A673 (cell line): ENCODE data around the gene VWDE. TPM values are rescaled to one million over a fixed set of nuclear protein-coding genes. Genes with fewer than 3 reads are reported as not detected.

Experiments
- BruUV-seq: library from RNA; stranded (reverse); fragments of 400-500 nt; replicated peaks from 2 replicates; lab custom pipeline; 2021; lab: Mats Ljungman, UMichigan
- CTCF ChIA-PET: fragments of 300-600 bp; sonication (Branson Sonifier 250); formaldehyde crosslinking; loops from one replicate; lab custom pipeline; 2022; ENCODE audit warnings: antibody characterized with exemption; lab: Charles Lee
- POLR2A ChIA-PET: fragments of 300-600 bp; sonication (Branson Sonifier 250); formaldehyde crosslinking; loops from one replicate; lab custom pipeline; 2022; ENCODE audit warnings: antibody characterized with exemption; ENCODE audit not compliant: low non-redundant PET; lab: Charles Lee
- DNase-seq: peaks from one replicate; pipeline ENCODE4 v3.0.0-alpha.2; 2015; ENCODE audit warnings: low spot score
- H3K27ac ChIP-seq: fragments of 200-600 bp; sonication (generic); 2 replicates; pipeline ENCODE4 v1.5.1; 2016; ENCODE audit warnings: mixed run types, low read depth, mild to moderate bottlenecking, mixed read lengths, antibody characterized with exemption, low read length; ENCODE audit not compliant: poor library complexity, severe bottlenecking
- H3K27me3 ChIP-seq: fragments of 200-600 bp; sonication (generic); replicated peaks from 2 replicates; pipeline ENCODE4 v1.6.1; 2017; ENCODE audit warnings: mixed run types, low read depth, mild to moderate bottlenecking, mixed read lengths, antibody characterized with exemption, low read length; ENCODE audit not compliant: insufficient read depth, poor library complexity
- H3K36me3 ChIP-seq: fragments of 200-600 bp; sonication (generic); 2 replicates; pipeline ENCODE4 v1.6.1; 2016; ENCODE audit warnings: mixed run types, mild to moderate bottlenecking, mixed read lengths, antibody characterized with exemption, low read length; ENCODE audit not compliant: insufficient read depth, poor library complexity, severe bottlenecking
- H3K4me1 ChIP-seq: fragments of 200-600 bp; sonication (generic); 2 replicates; pipeline ENCODE4 v1.6.1; 2017; ENCODE audit warnings: mixed run types, mild to moderate bottlenecking, mixed read lengths, antibody characterized with exemption, low read length; ENCODE audit not compliant: insufficient read depth, poor library complexity, severe bottlenecking
- H3K4me3 ChIP-seq: fragments of 200-600 bp; sonication (generic); 2 replicates; pipeline ENCODE4 v1.5.1; 2016; ENCODE audit warnings: low read depth, mixed run types, mild to moderate bottlenecking, mixed read lengths, low read length; ENCODE audit not compliant: poor library complexity, severe bottlenecking
- H3K9me3 ChIP-seq: fragments of 200-600 bp; sonication (generic); 2 replicates; pipeline ENCODE4 v1.6.1; 2016; ENCODE audit warnings: mixed run types, low read depth, mild to moderate bottlenecking, mixed read lengths, antibody characterized with exemption, low read length; ENCODE audit not compliant: poor library complexity, severe bottlenecking
- EZH2 ChIP-seq: fragments of 200-600 bp; sonication (generic); IDR thresholded peaks from 2 replicates; pipeline ENCODE4 v1.6.1; 2017; ENCODE audit warnings: borderline replicate concordance, low read depth, mild to moderate bottlenecking, mixed read lengths, antibody characterized with exemption, low read length; ENCODE audit not compliant: poor library complexity, severe bottlenecking
- intact Hi-C: fragments of 100-400 bp; cut with micrococcal nuclease; formaldehyde crosslinking; loops from one replicate; pipeline ENCODE4 v1.10.0; 2022; ENCODE audit not compliant: unreplicated experiment
- total RNA-seq: library from RNA; stranded (reverse); gene quantifications from 2 replicates; pipeline ENCODE4 v1.2.3, GENCODE V29; 2021
- TF ChIP-seq, protein P1 (sequence below): fragments of 300-800, 200-600 bp; sonication (generic); conservative IDR thresholded peaks from 2 replicates; pipeline ENCODE4 v1.5.1; 2017; ENCODE audit warnings: low read depth, mild to moderate bottlenecking, antibody characterized with exemption, low read length, moderate library complexity, mixed read lengths

VWDE gene
- total RNA-seq, 1 experiment from 2014 or later = 0.32 TPM

DNA sequence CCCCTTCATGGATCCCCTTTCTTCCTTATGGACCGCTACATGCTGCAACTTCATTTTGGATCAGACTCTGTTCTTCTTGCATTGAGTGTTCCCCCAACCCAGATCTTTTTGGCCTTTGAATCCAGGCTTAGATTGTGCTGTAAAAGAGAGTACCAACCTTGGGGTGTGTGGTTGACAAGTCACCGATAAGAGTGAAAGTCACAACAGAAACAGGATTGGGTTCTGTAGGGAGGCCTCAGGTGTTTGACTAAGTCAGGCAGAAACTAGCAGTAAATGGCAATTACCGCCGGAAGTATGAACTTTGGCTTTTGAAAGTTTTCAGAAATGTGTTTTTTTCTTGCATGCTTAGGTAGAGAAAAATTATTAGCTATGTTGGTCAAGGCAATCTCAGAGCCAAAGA lies 103.2 kb downstream of the VWDE start:
- POLR2A ChIA-PET = no interaction called here

DNA sequence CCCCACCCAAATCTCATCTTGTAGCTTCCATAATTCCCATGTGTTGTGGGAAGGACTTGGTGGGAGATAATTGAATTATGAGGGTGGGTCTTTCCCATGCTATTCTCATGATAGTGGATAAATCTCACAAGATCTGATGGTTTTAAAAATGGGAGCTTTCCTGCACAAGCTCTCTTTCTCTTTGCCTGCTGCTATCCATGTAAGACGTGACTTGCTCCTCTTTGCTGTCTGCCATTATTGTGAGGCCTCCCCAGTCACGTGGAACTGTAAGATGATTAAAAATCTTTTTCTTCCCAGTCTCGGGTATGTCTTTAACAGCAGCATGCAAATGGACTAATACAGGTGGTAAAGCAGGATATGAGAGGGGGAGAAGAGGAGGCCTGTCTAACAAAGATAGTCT lies 104.3 kb downstream of the VWDE start:
- H3K4me1 ChIP-seq = no peaks in the 10 kb centered on the region
- CTCF ChIA-PET = no interaction called here
- no peak overlapping the region for H3K4me3 ChIP-seq
- H3K27me3 ChIP-seq = no peaks in the 10 kb centered on the region
- no peak overlapping the region for H3K27ac ChIP-seq
- no TSS peak for BruUV-seq
- H3K9me3 ChIP-seq = no peaks in the 10 kb centered on the region
- no peaks in the 10 kb centered on the region for H3K36me3 ChIP-seq
- no peak for DNase-seq
- POLR2A ChIA-PET = no interaction called here
- TF ChIP-seq, protein P1, sequence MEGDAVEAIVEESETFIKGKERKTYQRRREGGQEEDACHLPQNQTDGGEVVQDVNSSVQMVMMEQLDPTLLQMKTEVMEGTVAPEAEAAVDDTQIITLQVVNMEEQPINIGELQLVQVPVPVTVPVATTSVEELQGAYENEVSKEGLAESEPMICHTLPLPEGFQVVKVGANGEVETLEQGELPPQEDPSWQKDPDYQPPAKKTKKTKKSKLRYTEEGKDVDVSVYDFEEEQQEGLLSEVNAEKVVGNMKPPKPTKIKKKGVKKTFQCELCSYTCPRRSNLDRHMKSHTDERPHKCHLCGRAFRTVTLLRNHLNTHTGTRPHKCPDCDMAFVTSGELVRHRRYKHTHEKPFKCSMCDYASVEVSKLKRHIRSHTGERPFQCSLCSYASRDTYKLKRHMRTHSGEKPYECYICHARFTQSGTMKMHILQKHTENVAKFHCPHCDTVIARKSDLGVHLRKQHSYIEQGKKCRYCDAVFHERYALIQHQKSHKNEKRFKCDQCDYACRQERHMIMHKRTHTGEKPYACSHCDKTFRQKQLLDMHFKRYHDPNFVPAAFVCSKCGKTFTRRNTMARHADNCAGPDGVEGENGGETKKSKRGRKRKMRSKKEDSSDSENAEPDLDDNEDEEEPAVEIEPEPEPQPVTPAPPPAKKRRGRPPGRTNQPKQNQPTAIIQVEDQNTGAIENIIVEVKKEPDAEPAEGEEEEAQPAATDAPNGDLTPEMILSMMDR = no peak
- TF ChIP-seq EZH2 = no peak
- intact Hi-C loops = no loop called here

More for the DNA sequence above, 103.2 kb downstream of the VWDE start:
- no peaks in the 10 kb centered on the region for H3K36me3 ChIP-seq
- DNase-seq = no peak
- TF ChIP-seq, protein P1 = no peak
- no peak for TF ChIP-seq EZH2
- intact Hi-C loops = no loop called here
- no peaks in the 10 kb centered on the region for H3K9me3 ChIP-seq
- no peak overlapping the region for H3K4me3 ChIP-seq
- no TSS peak for BruUV-seq
- CTCF ChIA-PET = no interaction called here
- no peaks in the 10 kb centered on the region for H3K27me3 ChIP-seq
- no peak overlapping the region for H3K27ac ChIP-seq
- H3K4me1 ChIP-seq = no peaks in the 10 kb centered on the region

DNA sequence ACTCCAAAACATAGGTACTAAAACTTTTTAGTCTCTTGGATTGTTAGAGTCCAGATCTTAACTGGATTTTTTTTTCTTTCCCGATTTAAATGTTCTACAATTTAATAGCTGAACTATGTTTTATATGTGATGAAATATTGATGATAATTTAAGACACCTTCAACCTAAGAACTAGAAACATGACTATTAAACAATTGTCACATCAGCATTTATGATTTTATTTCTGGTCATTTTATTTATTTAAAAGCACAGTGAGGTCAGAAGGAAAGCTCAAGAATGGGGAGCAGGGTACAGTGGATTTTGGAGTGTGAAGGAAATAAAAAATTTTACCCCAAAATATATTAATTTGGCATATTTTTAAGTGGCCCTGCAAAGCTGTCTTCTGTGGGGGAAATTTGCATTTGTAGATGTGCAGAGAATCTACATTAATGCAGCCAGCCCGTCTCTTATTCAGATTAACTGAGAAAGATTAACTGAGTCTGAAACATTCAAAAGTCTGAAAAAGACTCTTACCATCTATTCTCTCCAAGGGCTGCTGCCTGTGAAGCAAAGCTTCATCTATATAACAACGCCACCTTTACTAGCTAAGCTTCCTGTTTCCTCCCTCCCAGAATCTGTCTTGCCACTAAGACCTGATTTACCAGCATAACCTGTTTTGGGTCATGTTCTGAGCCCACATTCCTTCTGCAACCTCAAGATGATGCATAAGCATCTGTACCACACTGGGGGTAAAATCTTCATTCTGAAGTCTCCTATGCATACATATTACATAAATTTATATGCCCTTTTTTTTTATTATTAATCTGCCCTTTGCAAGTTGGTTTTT lies 106.2 kb downstream of the VWDE start:
- CTCF ChIA-PET = no interaction called here
- TF ChIP-seq EZH2 = no peak
- TF ChIP-seq, protein P1 = no peak
- no TSS peak for BruUV-seq
- no peaks in the 10 kb centered on the region for H3K36me3 ChIP-seq
- no peak overlapping the region for H3K4me3 ChIP-seq
- no peak overlapping the region for H3K27ac ChIP-seq
- no peaks in the 10 kb centered on the region for H3K4me1 ChIP-seq
- intact Hi-C loops = no loop called here
- no peak for DNase-seq
- no peaks in the 10 kb centered on the region for H3K9me3 ChIP-seq
- POLR2A ChIA-PET = no interaction called here
- H3K27me3 ChIP-seq = no peaks in the 10 kb centered on the region
